SJCRH30 (cell line): Measurements from ENCODE around the gene NME7. TPM values are rescaled to one million over a fixed set of nuclear protein-coding genes. Genes with fewer than 3 reads are reported as not detected.
A peak's percentile ranks its signal among the peaks of the same experiment; 100 is the strongest.
"Not testable (repeated sequence)": the region's sequence is repeated elsewhere in the genome, so short reads cannot be mapped to it uniquely, and the experiment has no call there.

Experiments used
- DNase-seq, 2 experiments: peaks; one replicate each; pipeline ENCODE4 v3.0.0-alpha.2; 2015 to 2020
- H3K27ac ChIP-seq: fragments of 250-450 bp; sonication (Bioruptor Pico); 2 replicates; pipeline ENCODE4 v1.5.1; 2020; ENCODE audit warnings: mild to moderate bottlenecking, moderate library complexity
- H3K27me3 ChIP-seq: fragments of 250-450 bp; sonication (Bioruptor Pico); 2 replicates; pipeline ENCODE4 v1.5.1; 2020; ENCODE audit warnings: mild to moderate bottlenecking, moderate library complexity
- H3K36me3 ChIP-seq: fragments of 250-450 bp; sonication (Bioruptor Pico); 2 replicates; pipeline ENCODE4 v1.5.1; 2020; ENCODE audit warnings: mild to moderate bottlenecking, moderate library complexity
- H3K4me1 ChIP-seq: fragments of 250-450 bp; sonication (Bioruptor Pico); 2 replicates; pipeline ENCODE4 v1.5.1; 2020; ENCODE audit warnings: mild to moderate bottlenecking, moderate library complexity
- H3K4me3 ChIP-seq: fragments of 250-450 bp; sonication (Bioruptor Pico); 2 replicates; pipeline ENCODE4 v1.5.1; 2020; ENCODE audit warnings: mild to moderate bottlenecking, moderate library complexity
- H3K9me3 ChIP-seq: fragments of 250-450 bp; sonication (Bioruptor Pico); replicated peaks from 2 replicates; pipeline ENCODE4 v1.5.1; 2020; ENCODE audit warnings: mild to moderate bottlenecking, moderate library complexity
- total RNA-seq: library from RNA; depleted of rRNA; stranded (reverse); fragments of >200 nt; shearing (Covaris generic); gene quantifications from 2 replicates; pipeline ENCODE4 v1.2.3, GENCODE V29; 2014

NME7 gene
- total RNA-seq, 1 experiment from 2014 or later = 20.7 TPM

GRCh38 chr1:169361281-169361680, 6.3 kb downstream of the NME7 start:
- no peak overlapping the region for H3K4me3 ChIP-seq
- no peak overlapping the region for H3K27ac ChIP-seq
- no peak for DNase-seq
- H3K36me3 ChIP-seq = no peaks in the 10 kb centered on the region
- H3K27me3 ChIP-seq = no peaks in the 10 kb centered on the region
- H3K9me3 ChIP-seq = peaks cover 4% of the 10 kb centered on the region
- H3K4me1 ChIP-seq = no peaks in the 10 kb centered on the region

DNA sequence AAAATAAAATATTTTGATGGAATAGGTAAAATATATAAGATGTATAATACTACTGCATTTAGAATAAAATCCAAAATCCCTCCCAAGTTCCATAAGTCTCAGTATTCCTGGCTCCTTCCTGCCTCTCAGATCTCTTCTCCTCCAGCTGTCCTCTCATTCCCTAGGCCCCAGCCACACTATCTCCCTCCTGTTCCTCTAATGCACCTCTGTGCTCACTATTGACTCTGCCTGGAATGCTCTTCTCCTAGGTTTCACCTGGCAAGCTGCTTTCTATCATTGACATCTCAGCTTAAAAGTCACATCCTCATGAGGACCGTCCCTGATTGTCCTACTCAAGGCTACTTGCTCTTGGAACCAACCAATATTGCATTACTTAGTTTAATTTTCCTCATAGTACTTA, 7.2 kb downstream of the NME7 start:
- Histone ChIP-seq H3K27ac (no peak overlapping the region), H3K27me3 (no peaks in the 10 kb centered on the region), H3K36me3 (no peaks in the 10 kb centered on the region), H3K4me3 (no peak overlapping the region), H3K4me1 (no peaks in the 10 kb centered on the region), H3K9me3 (peaks cover 4% of the 10 kb centered on the region)
- no peak for DNase-seq

DNA sequence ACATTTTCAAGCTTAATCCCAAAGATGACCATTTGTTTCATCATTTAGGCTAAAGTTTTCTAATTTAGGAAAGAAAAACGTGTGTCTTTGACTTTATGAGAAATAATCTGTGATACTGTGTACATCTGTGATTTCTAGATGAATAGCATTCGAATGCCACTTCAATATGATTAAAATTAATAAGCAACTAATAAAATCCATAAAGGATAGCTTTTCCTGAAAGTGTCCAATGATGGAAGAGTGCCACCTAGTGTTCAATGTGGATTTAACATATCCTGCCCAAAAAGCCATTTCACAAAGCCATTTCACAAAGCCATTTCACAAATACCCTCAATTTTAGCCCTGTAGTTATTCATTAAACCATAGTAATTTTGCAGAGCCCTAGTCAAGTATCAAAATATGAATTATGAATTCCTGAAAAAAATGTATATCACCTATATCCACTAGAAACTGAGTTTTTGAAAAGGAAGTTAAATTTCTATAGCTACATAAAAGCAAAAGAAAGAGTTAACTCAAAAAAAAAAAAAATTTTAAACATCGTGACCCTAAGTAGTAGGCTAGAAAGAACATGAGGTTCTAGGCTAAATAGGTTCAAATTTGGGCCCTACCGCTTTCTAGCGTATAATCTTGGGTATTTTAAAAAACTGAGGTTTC, 19.1 kb downstream of the NME7 start:
- DNase-seq = peak in 1 of 2 experiments; percentile 76
- no peaks in the 10 kb centered on the region for H3K4me1 ChIP-seq
- H3K4me3 ChIP-seq = no peak overlapping the region
- no peaks in the 10 kb centered on the region for H3K36me3 ChIP-seq
- no peak overlapping the region for H3K27ac ChIP-seq
- peaks cover 6% of the 10 kb centered on the region for H3K9me3 ChIP-seq
- no peaks in the 10 kb centered on the region for H3K27me3 ChIP-seq

DNA sequence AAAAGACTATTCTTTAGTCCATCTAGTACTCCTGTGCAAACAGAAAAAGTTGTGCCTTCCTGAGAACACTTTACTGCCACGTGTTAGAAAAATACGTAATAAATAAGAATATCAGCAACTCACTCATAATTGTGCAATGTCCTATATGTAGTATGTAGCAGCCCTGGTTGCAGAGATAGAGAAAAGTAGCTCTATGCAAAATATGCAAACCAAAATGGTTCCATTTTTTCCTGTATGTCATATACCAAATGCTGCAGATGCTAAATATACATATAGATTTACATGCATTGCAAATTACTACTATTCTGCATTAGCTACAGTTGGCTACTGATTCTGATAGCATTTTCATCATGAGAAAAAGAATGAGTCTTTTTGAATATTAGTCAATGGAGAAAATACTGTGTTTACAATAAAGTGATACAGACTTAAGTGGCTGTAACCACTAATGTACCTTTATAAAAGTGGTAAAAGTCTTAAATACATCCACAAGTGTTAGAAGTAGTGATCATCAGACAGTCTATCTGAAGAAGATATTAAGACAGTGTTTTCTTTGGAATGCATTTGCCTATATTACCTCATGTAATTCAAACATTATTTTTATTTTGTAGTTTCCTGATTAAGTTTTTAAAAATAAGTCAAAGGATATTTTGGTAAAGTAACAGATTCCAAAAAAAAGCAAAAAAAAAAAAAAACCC, 19.8 kb downstream of the NME7 start:
- no peak overlapping the region for H3K27ac ChIP-seq
- no peak for DNase-seq
- H3K36me3 ChIP-seq = no peaks in the 10 kb centered on the region
- no peaks in the 10 kb centered on the region for H3K27me3 ChIP-seq
- H3K4me1 ChIP-seq = no peaks in the 10 kb centered on the region
- no peak overlapping the region for H3K4me3 ChIP-seq
- peaks cover 6% of the 10 kb centered on the region for H3K9me3 ChIP-seq

- Histone ChIP-seq H3K9me3 (no peaks in the 10 kb centered on the region), H3K27ac (no peak overlapping the region), H3K4me3 (no peak overlapping the region), H3K27me3 (no peaks in the 10 kb centered on the region), H3K36me3 (no peaks in the 10 kb centered on the region), H3K4me1 (no peaks in the 10 kb centered on the region)
- DNase-seq = no peak
Measured at GRCh38 chr1:169346036-169346589, 21.5 kb downstream of the NME7 start.

DNA sequence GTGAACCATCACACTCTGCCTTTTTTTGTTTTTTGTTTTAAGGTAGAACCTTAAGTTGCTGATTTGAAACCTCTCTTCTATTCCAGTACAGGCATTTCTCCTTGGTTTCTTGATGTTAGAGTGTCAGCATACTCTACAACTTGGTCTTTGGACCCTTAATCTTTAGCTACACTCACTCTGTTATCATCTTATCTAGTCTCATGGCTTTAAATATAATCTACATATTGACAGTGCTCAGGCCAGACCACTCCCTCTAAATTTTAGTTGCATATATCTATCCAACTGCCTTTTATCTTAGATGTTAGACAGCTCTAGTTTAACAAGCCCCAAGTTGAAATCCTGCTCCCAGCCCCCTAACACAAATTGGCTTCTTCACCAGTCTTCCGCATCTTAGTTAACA, 22.1 kb downstream of the NME7 start:
- no peak overlapping the region for H3K4me3 ChIP-seq
- no peak overlapping the region for H3K27ac ChIP-seq
- no peaks in the 10 kb centered on the region for H3K4me1 ChIP-seq
- no peak for DNase-seq
- H3K36me3 ChIP-seq = no peaks in the 10 kb centered on the region
- no peaks in the 10 kb centered on the region for H3K27me3 ChIP-seq
- no peaks in the 10 kb centered on the region for H3K9me3 ChIP-seq

DNA sequence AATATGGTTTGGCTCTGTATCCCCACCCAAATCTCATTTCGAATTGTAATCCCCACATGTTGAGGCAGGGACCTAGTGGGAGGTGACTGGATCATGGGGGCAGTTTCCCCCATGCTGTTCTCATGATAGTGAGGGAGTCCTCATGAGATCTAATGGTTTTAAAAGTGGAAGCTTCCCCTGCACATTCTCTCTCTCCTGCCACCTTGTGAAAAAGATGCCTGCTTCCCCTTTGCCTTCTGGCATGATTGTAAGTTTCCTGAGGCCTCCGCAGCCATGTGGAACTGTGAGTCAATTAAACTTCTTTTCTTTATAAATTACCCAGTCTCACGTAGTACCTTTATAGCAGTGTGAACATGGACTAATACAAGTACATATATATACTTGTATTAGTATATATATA, 25.5 kb downstream of the NME7 start:
- not testable (repeated sequence) for H3K4me3 ChIP-seq, DNase-seq, H3K36me3 ChIP-seq, H3K9me3 ChIP-seq, H3K27me3 ChIP-seq, H3K27ac ChIP-seq, H3K4me1 ChIP-seq

DNA sequence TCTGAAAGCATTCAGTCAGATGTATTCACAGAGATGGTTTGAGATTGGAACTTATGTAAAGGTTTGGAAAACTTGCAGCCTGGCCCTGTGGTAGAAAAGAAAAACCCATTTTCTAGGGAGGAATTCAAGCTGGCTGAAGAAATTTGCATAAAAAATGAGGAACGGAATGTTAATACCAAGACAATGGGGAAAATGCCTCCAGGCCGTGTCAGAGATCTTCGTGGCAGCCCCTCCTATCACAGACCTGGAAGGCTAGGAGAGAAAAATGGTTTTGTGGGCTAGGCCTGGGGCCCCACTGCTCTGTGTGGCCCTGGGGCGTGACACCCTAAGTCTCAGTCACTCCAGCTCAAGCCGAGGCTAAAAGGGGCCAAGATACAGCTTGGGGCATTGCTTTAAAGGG, 26.7 kb downstream of the NME7 start:
- Histone ChIP-seq H3K9me3 (no peaks in the 10 kb centered on the region), H3K27me3 (no peaks in the 10 kb centered on the region), H3K27ac (no peak overlapping the region), H3K4me3 (no peak overlapping the region), H3K4me1 (no peaks in the 10 kb centered on the region), H3K36me3 (no peaks in the 10 kb centered on the region)
- DNase-seq = no peak

DNA sequence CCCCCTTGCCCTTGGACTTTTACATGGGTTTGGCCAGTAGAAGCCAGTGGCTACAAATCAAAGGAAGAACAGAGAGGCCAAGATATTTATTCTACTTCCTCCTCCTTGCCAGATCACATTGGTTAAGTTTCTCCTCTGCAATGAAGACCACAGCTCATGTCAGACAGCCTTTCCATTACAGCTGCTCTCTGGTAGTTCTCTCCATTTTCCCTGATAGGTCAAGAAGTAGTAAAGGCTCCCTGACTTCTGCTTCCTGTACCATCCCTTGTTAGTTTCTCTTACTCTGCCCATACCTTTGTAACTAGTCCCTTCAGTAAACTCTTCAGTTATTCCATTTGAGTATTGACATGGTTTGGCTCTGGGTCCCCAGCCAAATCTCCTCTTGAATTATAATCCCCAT, 27.8 kb downstream of the NME7 start:
- no peaks in the 10 kb centered on the region for H3K4me1 ChIP-seq
- no peak overlapping the region for H3K27ac ChIP-seq
- H3K4me3 ChIP-seq = no peak overlapping the region
- H3K9me3 ChIP-seq = no peaks in the 10 kb centered on the region
- no peaks in the 10 kb centered on the region for H3K27me3 ChIP-seq
- DNase-seq = no peak
- H3K36me3 ChIP-seq = no peaks in the 10 kb centered on the region

DNA sequence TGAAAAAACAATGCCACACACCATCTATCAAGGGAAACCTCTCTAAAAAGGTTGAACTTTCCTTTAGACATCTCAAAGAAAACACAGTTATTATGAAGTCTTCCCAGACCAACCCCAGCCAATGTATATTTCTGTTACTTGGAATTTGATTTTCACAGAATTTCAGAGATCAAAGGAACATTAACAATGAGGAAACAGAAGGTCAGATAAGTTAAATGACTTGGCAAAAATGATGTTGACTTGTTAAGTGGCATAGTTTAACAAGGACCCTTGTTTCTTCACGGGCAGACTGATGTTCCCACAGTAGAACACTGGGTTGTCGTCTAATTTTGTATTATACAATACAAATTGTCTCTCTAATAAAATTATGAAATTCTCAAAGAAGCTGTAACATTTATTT, 29.0 kb downstream of the NME7 start:
- H3K36me3 ChIP-seq = no peaks in the 10 kb centered on the region

GRCh38 chr1:169336947-169337715, 30.5 kb downstream of the NME7 start:
- H3K4me1 ChIP-seq, H3K9me3 ChIP-seq, H3K4me3 ChIP-seq, H3K27me3 ChIP-seq, H3K27ac ChIP-seq, DNase-seq, H3K36me3 ChIP-seq: not testable (repeated sequence)

More for the DNA sequence above, 29.0 kb downstream of the NME7 start:
- Histone ChIP-seq H3K4me3 (no peak overlapping the region), H3K4me1 (no peaks in the 10 kb centered on the region), H3K27ac (no peak overlapping the region), H3K9me3 (no peaks in the 10 kb centered on the region), H3K27me3 (no peaks in the 10 kb centered on the region)
- DNase-seq = no peak

- not testable (repeated sequence) for H3K36me3 ChIP-seq, H3K27me3 ChIP-seq
Measured at GRCh38 chr1:169334727-169335126, 32.9 kb downstream of the NME7 start.

DNA sequence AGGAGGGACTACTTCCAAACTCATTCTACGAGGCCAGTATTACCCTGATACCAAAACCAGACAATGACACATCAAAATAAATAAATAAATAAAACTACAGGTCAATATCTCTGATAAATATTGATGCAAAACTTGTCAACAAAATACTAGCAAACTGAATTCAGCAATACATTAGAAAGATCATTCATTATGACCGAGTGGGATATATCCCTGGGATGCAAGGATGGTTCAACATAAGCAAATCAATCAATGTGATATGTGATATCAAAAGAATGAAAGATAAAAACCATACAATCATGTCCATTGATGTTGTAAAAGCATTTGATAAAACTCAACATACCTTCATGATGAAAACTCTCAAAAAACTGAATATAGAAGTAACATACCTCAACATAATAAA, 36.7 kb downstream of the NME7 start:
- Histone ChIP-seq H3K27me3 (no peaks in the 10 kb centered on the region), H3K9me3 (0 out of 2 replicates have a peak, but pooled peaks cover 3% of the 10 kb centered on the region), H3K4me1 (no peaks in the 10 kb centered on the region), H3K27ac (no peak overlapping the region), H3K4me3 (no peak overlapping the region), H3K36me3 (no peaks in the 10 kb centered on the region)
- no peak for DNase-seq

More at GRCh38 chr1:169334727-169335126, 32.9 kb downstream of the NME7 start:
- not testable (repeated sequence) for H3K9me3 ChIP-seq, H3K27ac ChIP-seq, H3K4me1 ChIP-seq, DNase-seq, H3K4me3 ChIP-seq

DNA sequence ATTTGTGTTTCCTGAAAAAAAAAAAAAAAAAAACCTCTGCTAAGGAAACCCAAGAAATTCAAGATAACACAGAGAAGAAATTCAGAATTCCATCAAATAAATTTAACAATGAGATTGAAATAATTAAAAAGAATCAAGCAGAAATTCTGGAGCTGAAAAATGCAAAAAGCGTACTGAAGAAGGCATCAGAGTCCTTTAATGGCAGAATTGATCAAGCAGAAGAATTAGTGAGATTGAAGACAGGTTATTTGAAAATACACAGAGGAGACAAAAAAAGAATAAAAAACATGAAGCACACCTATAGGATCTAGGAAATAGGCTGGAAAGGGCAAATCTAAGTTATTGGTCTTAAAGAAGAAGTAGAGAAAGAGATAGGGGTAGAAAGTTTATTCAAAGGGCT, 38.2 kb downstream of the NME7 start:
- DNase-seq = no peak
- no peak overlapping the region for H3K4me3 ChIP-seq
- H3K9me3 ChIP-seq = 0 out of 2 replicates have a peak, but pooled peaks cover 3% of the 10 kb centered on the region
- no peaks in the 10 kb centered on the region for H3K27me3 ChIP-seq
- no peaks in the 10 kb centered on the region for H3K36me3 ChIP-seq
- no peaks in the 10 kb centered on the region for H3K4me1 ChIP-seq
- no peak overlapping the region for H3K27ac ChIP-seq

DNA sequence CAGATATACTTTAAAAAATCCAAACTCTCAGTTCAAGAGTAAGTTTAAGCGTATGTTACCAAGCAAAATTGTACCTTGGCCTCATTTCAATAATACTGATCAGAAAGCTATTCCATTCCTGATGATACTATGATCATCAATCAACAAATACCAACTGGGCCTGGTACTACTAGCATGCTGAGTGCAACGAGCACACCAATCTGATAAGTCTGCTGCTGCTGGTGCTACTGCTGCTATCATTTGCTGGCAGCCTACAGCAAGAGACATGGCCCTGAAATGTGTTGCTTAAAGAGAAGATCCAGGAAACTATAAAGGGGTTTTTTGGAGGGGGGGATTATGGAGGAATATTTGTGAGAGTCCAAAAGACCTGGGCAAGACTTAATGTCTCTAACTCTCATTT, 39.7 kb downstream of the NME7 start:
- Histone ChIP-seq H3K4me1 (no peaks in the 10 kb centered on the region), H3K27ac (no peak overlapping the region), H3K36me3 (no peaks in the 10 kb centered on the region), H3K9me3 (0 out of 2 replicates have a peak, but pooled peaks cover 3% of the 10 kb centered on the region), H3K27me3 (no peaks in the 10 kb centered on the region), H3K4me3 (no peak overlapping the region)
- DNase-seq = no peak
